GM19043 (cell line): ENCODE data around the gene NDST1.

Experiments used
- ATAC-seq: cut with Tn5 transposase; IDR thresholded peaks from one replicate; pipeline ENCODE4 v1.9.1; 2021; ENCODE audit warnings: low read depth; ENCODE audit not compliant: unreplicated experiment

Gene NDST1

DNA sequence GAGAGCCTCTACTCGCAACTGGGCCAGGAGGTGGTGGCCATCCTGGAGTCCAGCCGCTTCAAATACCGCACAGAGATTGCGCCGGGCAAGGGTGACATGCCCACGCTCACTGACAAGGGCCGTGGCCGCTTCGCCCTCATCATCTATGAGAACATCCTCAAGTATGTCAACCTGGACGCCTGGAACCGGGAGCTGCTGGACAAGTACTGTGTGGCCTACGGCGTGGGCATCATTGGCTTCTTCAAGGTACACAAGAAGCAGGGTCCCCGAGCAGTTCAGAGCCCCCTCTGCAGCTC lies 13.5 kb downstream of the NDST1 start:
- ATAC-seq = no peak

GRCh38 chr5:150521939-150522503 lies 14.1 kb downstream of the NDST1 start:
- ATAC-seq = no peak

GRCh38 chr5:150522504-150523414 lies 14.8 kb downstream of the NDST1 start:
- no peak for ATAC-seq

DNA sequence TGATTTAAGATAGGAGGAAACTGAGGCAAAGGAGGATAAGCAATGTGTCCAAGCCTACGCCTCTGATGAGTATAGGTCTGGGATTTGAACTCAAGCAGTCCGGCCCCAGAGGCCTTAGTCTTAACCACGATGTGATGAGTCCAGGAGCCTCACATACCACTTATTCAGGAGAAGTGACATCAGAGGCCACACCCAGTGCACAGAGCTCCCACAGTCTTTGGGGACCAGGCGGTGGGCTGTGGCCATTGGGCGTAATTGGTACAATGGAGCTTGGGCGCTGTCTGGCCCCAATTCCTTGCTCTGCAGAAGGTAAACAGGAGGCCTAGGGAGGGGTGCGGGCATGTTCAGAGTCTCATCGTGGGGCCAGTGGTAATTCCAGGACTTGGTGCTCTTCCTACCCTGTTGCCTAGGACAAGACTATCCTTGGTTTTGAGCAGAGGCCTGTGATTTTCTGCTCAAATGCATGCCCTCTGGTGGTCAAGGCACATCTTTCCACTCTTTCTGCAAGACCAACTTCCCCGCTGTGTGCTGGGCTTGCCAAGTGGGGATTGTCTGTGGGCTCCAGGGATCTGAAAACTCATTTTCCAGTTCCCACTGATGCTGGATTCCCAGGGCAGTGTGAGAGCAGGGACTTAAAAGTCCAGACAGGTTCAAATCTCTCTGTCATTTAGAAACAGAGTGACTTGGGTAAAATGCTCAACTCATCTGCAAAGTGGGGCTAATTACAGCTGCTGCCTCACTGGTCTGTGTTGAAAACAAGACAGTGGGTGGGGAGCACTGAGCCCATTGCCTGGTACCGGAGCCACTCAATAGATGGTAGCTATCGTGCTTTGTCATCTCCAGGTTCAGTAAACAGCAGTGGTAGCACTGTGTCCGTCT lies 15.8 kb downstream of the NDST1 start:
- ATAC-seq = no peak

DNA sequence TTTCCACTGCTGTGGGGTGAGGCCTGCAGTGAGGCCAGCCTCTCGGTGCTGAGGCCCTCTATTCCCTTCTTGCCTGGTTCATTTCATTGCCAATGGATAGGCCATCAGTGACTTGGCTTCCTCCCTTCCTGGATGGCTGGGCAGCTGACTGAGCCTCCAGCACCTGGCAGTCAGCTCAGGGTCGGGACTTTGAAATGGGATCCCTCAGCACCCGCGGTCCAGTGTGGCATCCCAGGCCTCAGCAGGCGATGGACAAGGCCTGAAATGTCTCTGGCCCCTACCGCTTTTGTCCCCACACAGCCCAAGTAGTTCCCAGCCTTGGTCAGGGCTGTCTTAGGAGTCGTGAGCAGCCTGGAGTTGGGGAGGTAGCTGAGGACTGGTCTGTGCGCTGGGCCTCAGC lies 17.2 kb downstream of the NDST1 start:
- ATAC-seq = no peak

GRCh38 chr5:150525781-150526180 lies 17.9 kb downstream of the NDST1 start:
- no peak for ATAC-seq

GRCh38 chr5:150527038-150527437 lies 19.1 kb downstream of the NDST1 start:
- no peak for ATAC-seq

GRCh38 chr5:150527808-150528207 lies 19.9 kb downstream of the NDST1 start:
- no peak for ATAC-seq

DNA sequence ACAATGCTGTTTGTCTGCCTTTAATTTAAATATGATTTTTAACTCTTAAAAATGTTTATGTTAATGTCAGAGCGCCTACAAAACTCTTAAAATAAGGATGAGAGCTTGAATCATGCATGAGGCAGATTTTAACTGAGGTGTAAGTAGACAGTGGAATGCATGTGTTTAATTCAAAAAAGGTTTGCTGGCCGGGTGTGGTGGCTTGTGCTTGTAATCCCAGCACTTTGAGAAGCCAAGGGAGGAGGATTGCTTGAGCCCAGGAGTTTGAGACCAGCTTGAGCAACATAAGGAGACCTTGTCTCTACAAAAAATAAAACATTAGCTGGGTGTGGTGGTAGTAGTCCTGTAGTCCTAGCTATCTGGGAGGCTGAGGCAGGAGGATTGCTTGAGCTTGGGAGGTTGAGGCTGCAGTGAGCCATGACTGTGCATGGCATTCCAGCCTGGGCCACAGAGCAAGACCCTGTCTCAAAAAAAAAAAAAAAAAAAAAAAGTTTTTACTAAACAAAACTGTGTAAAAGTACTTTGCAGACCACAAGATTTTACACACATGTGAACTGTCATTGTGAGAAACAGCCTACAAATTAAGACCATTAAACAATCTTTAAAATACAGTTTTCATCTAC lies 21.1 kb downstream of the NDST1 start:
- ATAC-seq = no peak

- no peak for ATAC-seq
Observed at GRCh38 chr5:150529555-150529954, 21.6 kb downstream of the NDST1 start.

GRCh38 chr5:150530423-150530822 lies 22.5 kb downstream of the NDST1 start:
- ATAC-seq = no peak

GRCh38 chr5:150530951-150531588 lies 23.1 kb downstream of the NDST1 start:
- ATAC-seq = no peak

DNA sequence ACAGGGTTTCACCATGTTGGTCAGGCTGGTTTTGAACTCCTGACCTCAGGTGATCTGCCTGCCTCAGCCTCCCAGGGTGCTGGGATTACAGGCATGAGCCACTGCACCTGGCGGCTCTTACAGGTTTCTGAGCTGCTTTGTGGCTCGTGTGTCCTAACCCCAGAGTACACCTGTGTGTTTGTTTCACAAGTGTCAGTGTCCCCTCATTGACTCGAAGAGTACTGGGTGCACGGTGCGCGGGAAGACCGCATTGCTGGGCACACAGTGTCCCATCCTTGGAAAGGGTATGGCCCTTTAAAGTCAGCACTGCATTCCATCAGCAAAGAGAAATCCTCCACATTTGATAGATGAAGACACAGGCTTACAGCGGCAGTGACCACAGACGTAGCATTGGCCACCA lies 23.8 kb downstream of the NDST1 start:
- ATAC-seq = no peak

DNA sequence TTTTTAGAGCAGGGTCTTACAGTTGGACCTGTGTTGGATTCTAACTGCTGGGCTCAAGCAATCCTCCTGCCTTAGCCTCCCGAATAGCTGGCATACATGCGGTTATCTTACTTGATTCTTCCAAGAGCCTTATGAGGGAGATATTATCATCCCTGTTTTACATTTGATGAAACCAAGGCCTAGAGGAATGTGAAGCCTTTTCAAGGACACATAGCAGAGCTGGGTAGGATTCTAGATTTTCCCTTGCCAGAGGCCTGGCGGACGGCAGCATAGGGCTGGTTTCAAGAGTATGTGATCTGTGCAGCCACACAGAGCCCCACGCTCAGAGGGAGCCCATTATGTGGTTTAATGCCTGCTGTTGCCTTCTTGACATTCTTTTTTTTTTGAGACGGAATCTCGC lies 24.2 kb downstream of the NDST1 start:
- ATAC-seq = no peak

GRCh38 chr5:150532996-150533395 lies 25.1 kb downstream of the NDST1 start:
- ATAC-seq = no peak

- no peak for ATAC-seq
Observed at GRCh38 chr5:150534811-150535210, 26.9 kb downstream of the NDST1 start.

DNA sequence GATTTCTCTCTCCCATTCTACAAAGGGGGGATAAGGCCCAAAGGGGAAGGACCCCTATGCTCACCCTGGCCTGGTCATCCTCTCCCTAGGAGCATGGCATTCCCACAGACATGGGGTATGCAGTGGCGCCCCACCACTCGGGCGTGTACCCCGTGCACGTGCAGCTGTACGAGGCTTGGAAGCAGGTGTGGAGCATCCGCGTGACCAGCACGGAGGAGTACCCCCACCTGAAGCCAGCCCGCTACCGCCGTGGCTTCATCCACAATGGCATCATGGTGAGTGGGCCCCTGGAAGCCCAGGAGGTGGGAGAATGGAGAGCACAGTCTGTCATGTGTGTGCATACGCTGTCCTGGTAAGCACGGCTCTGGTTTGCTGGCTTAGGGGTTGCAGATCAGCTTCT lies 27.7 kb downstream of the NDST1 start:
- ATAC-seq = no peak

GRCh38 chr5:150538007-150538917 lies 30.3 kb downstream of the NDST1 start:
- no peak for ATAC-seq

GRCh38 chr5:150539206-150539605 lies 31.3 kb downstream of the NDST1 start:
- ATAC-seq = no peak
